GM12878 (cell line): Measurements from ENCODE around the gene PEF1. TPM values are rescaled to one million over a fixed set of nuclear protein-coding genes. Genes with fewer than 3 reads are reported as not detected.

ENCODE experiments used
- ATAC-seq: fragments of 200-7000 bp; cut with Tn5 transposase; 3 replicates; pipeline ENCODE4 v1.9.1; 2020; ENCODE audit warnings: mild to moderate bottlenecking, moderate library complexity
- BruUV-seq: library from RNA; stranded (reverse); fragments of 400-500 nt; replicated peaks from 2 replicates; lab custom pipeline; 2021; lab: Mats Ljungman, UMichigan
- CTCF ChIA-PET: fragments of 300-600 bp; sonication (Branson Sonifier 250); formaldehyde crosslinking; extraction: SDS; loops from one replicate; lab custom pipeline; 2021; ENCODE audit warnings: inconsistent platforms; lab: Yijun Ruan, JAX
- POLR2A ChIA-PET: fragments of 350-600 bp; formaldehyde crosslinking; extraction: SDS; loops from one replicate; lab custom pipeline; 2021; ENCODE audit warnings: inconsistent platforms; lab: Charles Lee
- RAD21 ChIA-PET: fragments of 300-600 bp; sonication (Branson Sonifier 250); formaldehyde crosslinking; loops from one replicate; lab custom pipeline; 2023; ENCODE audit warnings: antibody characterized with exemption; ENCODE audit not compliant: unreplicated experiment; lab: Charles Lee
- SMC1A ChIA-PET: fragments of 300-600 bp; sonication (Branson Sonifier 250); formaldehyde crosslinking; loops from one replicate; lab custom pipeline; 2023; ENCODE audit not compliant: unreplicated experiment, uncharacterized antibody; lab: Charles Lee
- DNase-seq: peaks from one replicate; pipeline ENCODE4 v3.0.0-alpha.2; 2011; ENCODE audit warnings: low read depth, low spot score
- FAIRE-seq: peaks from 3 replicates; lab custom pipeline; 2011; peaks lifted over from hg19 to GRCh38; lab: Jason Lieb, UNC
- H2AFZ ChIP-seq: 2 replicates; pipeline ENCODE4 v1.6.0; 2011; ENCODE audit warnings: low read depth, low read length, control low read depth; ENCODE audit not compliant: control insufficient read depth
- H3K27ac ChIP-seq: 2 replicates; pipeline ENCODE4 v1.5.1; 2011; ENCODE audit warnings: control low read depth; ENCODE audit not compliant: control insufficient read depth, insufficient read depth
- H3K27me3 ChIP-seq, 2 experiments: replicated peaks in 1 of 2; 2 replicates each; pipeline versions ENCODE4 v1.6.0 to v1.6.1; 2011; ENCODE audit warnings: low read length in 1 of 2; ENCODE audit not compliant: control insufficient read depth in 2 of 2, insufficient read depth in 2 of 2
- H3K36me3 ChIP-seq, 2 experiments: 2 replicates each; pipeline ENCODE4 v1.5.1; 2011; ENCODE audit warnings: low read length in 1 of 2; ENCODE audit not compliant: control insufficient read depth in 2 of 2, insufficient read depth in 2 of 2
- H3K4me1 ChIP-seq: 2 replicates; pipeline ENCODE4 v1.6.1; 2011; ENCODE audit warnings: mild to moderate bottlenecking, low read length, moderate library complexity, mixed read lengths; ENCODE audit not compliant: control insufficient read depth, insufficient read depth
- H3K4me2 ChIP-seq: 2 replicates; pipeline ENCODE4 v1.6.0; 2011; ENCODE audit warnings: control low read depth; ENCODE audit not compliant: control insufficient read depth, insufficient read depth
- H3K4me3 ChIP-seq: fragments of 200-600 bp; sonication (generic); 2 replicates; pipeline ENCODE4 v1.5.1; 2016
- H3K79me2 ChIP-seq: 2 replicates; pipeline ENCODE4 v1.6.0; 2011; ENCODE audit warnings: low read length; ENCODE audit not compliant: control insufficient read depth, insufficient read depth
- H3K9ac ChIP-seq: 2 replicates; pipeline ENCODE4 v1.8.0; 2011; ENCODE audit warnings: low read length, control low read depth, mixed read lengths; ENCODE audit not compliant: control insufficient read depth, insufficient read depth
- H3K9me3 ChIP-seq: replicated peaks from 3 replicates; pipeline ENCODE4 v1.5.1; 2011; ENCODE audit warnings: mild to moderate bottlenecking, low read length; ENCODE audit not compliant: control insufficient read depth, insufficient read depth
- H4K20me1 ChIP-seq: 2 replicates; pipeline ENCODE4 v1.6.0; 2011; ENCODE audit not compliant: control insufficient read depth, insufficient read depth
- CHD2 ChIP-seq: IDR thresholded peaks from 2 replicates; pipeline ENCODE4 v1.6.1; 2011; ENCODE audit warnings: low read depth, low read length, improper control_type of control experiment, borderline replicate concordance
- EED ChIP-seq: sonication (generic); IDR thresholded peaks from 2 replicates; pipeline ENCODE4 v1.6.1; 2016; ENCODE audit warnings: antibody characterized with exemption, low read depth
- EGR1 ChIP-seq, 2 experiments: IDR thresholded peaks; 1 replicate in 1 of 2; 2 replicates in 1 of 2; pipeline ENCODE4 v1.6.1; 2011 to 2012; ENCODE audit warnings: low read depth in 2 of 2, low read length in 2 of 2, borderline replicate concordance in 1 of 2, mild to moderate bottlenecking in 1 of 2, moderate library complexity in 1 of 2
- FOXK2 ChIP-seq: fragments of 450-650 bp; IDR thresholded peaks from 2 replicates; pipeline ENCODE4 v1.6.1; 2017; ENCODE audit warnings: mild to moderate bottlenecking, moderate library complexity
- FOXM1 ChIP-seq: IDR thresholded peaks from 2 replicates; pipeline ENCODE4 v1.6.1; 2012; ENCODE audit warnings: low read depth, mild to moderate bottlenecking, inconsistent platforms, low read length, moderate library complexity
- HCFC1 ChIP-seq: fragments of 150-350 bp; IDR thresholded peaks from 2 replicates; pipeline ENCODE4 v1.6.1; 2014; ENCODE audit warnings: low read length
- HDGF ChIP-seq: fragments of 450-650 bp; IDR thresholded peaks from 2 replicates; pipeline ENCODE4 v1.6.1; 2016; ENCODE audit warnings: antibody characterized with exemption
- KLF5 ChIP-seq: fragments of 450-650 bp; IDR thresholded peaks from 2 replicates; pipeline ENCODE4 v1.6.1; 2014; ENCODE audit warnings: mild to moderate bottlenecking; ENCODE audit not compliant: partially characterized antibody
- LARP7 ChIP-seq: fragments of 450-650 bp; IDR thresholded peaks from 2 replicates; pipeline ENCODE4 v1.6.1; 2017; ENCODE audit warnings: mild to moderate bottlenecking
- MYC ChIP-seq: IDR thresholded peaks from 2 replicates; pipeline ENCODE4 v1.6.1; 2011; ENCODE audit warnings: mild to moderate bottlenecking, low read length, moderate library complexity, inconsistent platforms; ENCODE audit not compliant: insufficient read depth, insufficient replicate concordance, insufficient read length, severe bottlenecking
- TARDBP ChIP-seq: IDR thresholded peaks from 2 replicates; pipeline ENCODE4 v1.6.1; 2016; ENCODE audit warnings: borderline replicate concordance
- ZBTB11 ChIP-seq: fragments of 450-650 bp; formaldehyde crosslinking; IDR thresholded peaks from 2 replicates; pipeline ENCODE4 v1.5.0; 2022; ENCODE audit warnings: mild to moderate bottlenecking, missing genetic modification characterization
- ZNF274 ChIP-seq: IDR thresholded peaks from one replicate; pipeline ENCODE4 v1.8.0; 2011; ENCODE audit not compliant: insufficient read length, insufficient read depth
- ZNF384 ChIP-seq: IDR thresholded peaks from 2 replicates; pipeline ENCODE4 v1.6.1; 2012; ENCODE audit warnings: low read depth, mild to moderate bottlenecking, low read length, improper control_type of control experiment, borderline replicate concordance
- WGBS: methylation state at CpG from one replicate; pipeline ENCODE4 v1.1.6; 2016; ENCODE audit warnings: low lambda C conversion rate; ENCODE audit not compliant: insufficient replicate concordance, insufficient coverage; ENCODE audit errors: missing lambda C conversion rate; 5-methylcytosine and 5-hydroxymethylcytosine counted together
- in situ Hi-C: fragments of 300-500 bp; cut with MboI; formaldehyde crosslinking; loops from 9 replicates; pipeline ENCODE4 v1.14.3; 2018; ENCODE audit warnings: mixed read lengths
- intact Hi-C: fragments of 100-400 bp; cut with micrococcal nuclease; formaldehyde crosslinking; loops from one replicate; pipeline ENCODE4 v1.14.2; 2022; ENCODE audit not compliant: unreplicated experiment
- polyA plus RNA-seq, 11 experiments: library from polyadenylated mRNA; depleted of rRNA in 4 of 11; unstranded in 6 of 11; stranded (reverse) in 5 of 11; fragments of >200 nt; fragmentation: Nextera tagmentation in 4 of 11; fragmentation: Illumina TruSeq in 1 of 11; extraction: Ambion mirVana in 4 of 11; extraction: Trizol in 1 of 11; gene quantifications; 1 replicate in 1 of 11; 2 replicates in 10 of 11; pipeline versions ENCODE4 v1.2.1 to v1.2.3, GENCODE V29; 2011 to 2016; ENCODE audit warnings: inconsistent platforms in 2 of 11, missing spikeins in 2 of 11, low read depth in 1 of 11
- total RNA-seq, 4 experiments: library from RNA; depleted of rRNA in 3 of 4; stranded (reverse); fragments of >200 nt in 3 of 4; fragmentation: Illumina TruSeq in 1 of 4; extraction: Trizol in 1 of 4; gene quantifications; 2 replicates each; pipeline versions ENCODE4 v1.2.1 to v1.2.3, GENCODE V29; 2013 to 2021

PEF1 gene
- total and polyA plus RNA-seq, 10 of the 15 experiments (the other 5 are each of a cell fraction or from before 2014, with no cell fraction given) = 27.1 to 107 (median 79.0) TPM

- no peak for TF ChIP-seq EED
- TF ChIP-seq, all 136 proteins: peak for 0
These were observed 45.2 kb upstream of the PEF1 start (continued) for GRCh38 chr1:31689854-31690253.

- H3K27ac ChIP-seq = no peak overlapping the region
- WGBS = 16% methylated on average over 2 of the region's 2 CpGs
- no peak for DNase-seq
- H2AFZ ChIP-seq = no peak overlapping the region
- no peaks in the 10 kb centered on the region for H4K20me1 ChIP-seq
- no peaks in the 10 kb centered on the region for H3K79me2 ChIP-seq
- ChIA-PET POLR2A (interaction anchor here (1.1 kb wide), 1 partner anchor 16 kb away, joined by 5 read pairs; no protein-coding TSS in a partner anchor), SMC1A (interaction anchor here (0.9 to 1.2 kb wide), 2 partner anchors 12 to 23 kb away, joined by 3 read pairs; no protein-coding TSS in a partner anchor), CTCF (no interaction called here), RAD21 (no interaction called here)
- H3K27me3 ChIP-seq = peaks cover 1 to 2% of the 10 kb centered on the region in 2 experiments; a peak in 3 of 4 replicates
- BruUV-seq = no TSS peak
- peaks cover 3% of the 10 kb centered on the region; the same call in 1 of the 2 replicates for H3K4me1 ChIP-seq
- no peak overlapping the region for H3K4me3 ChIP-seq
- intact Hi-C loops (no loop called here), in situ Hi-C loops (no loop called here)
- no peaks in the 10 kb centered on the region for H3K9me3 ChIP-seq
- no peak for TF ChIP-seq LARP7
- TF ChIP-seq TARDBP = no peak
- no peak for TF ChIP-seq MYC
- TF ChIP-seq ZBTB11 (CRISPR knock-in tag) = no peak
- TF ChIP-seq HDGF = no peak
- no peak for TF ChIP-seq EGR1 (IDR thresholded peaks at IDR 0.05; ENCODE audit: borderline replicate concordance in 1 of 2, low read depth in 2 of 2, low read length in 2 of 2)
- TF ChIP-seq CHD2 = no peak
- TF ChIP-seq ZNF384 = no peak
- no peak for TF ChIP-seq ZNF274
- no peak for TF ChIP-seq FOXM1
- TF ChIP-seq FOXK2 = no peak
- no peak for TF ChIP-seq HCFC1
- TF ChIP-seq KLF5 = no peak
- no peak overlapping the region for H3K9ac ChIP-seq
- ATAC-seq = no peak
- H3K4me2 ChIP-seq = no peak overlapping the region
- no peaks in the 10 kb centered on the region for H3K36me3 ChIP-seq
- no peak for FAIRE-seq
These were observed 44.7 kb upstream of the PEF1 start for GRCh38 chr1:31689379-31689778.
